ENCODE measurements around the gene HEBP2. TPM values are rescaled to one million over a fixed set of nuclear protein-coding genes. Genes with fewer than 3 reads are reported as not detected.

The HEBP2 gene
- total and polyA plus RNA-seq, 5 donors from 2014 or later: 57.5 to 115 (median 67.8) TPM

- H3K36me3 Mint-ChIP-seq: no peaks in the 10 kb centered on the region
- DNase-seq (no peak), ATAC-seq (ENCODE audit: low read depth in 2 of 2) (no peak)
- no peaks in the 10 kb centered on the region for H3K4me1 Mint-ChIP-seq
- Histone ChIP-seq H3K36me3 (ENCODE audit: control insufficient read depth, insufficient read depth, low read length) (no peaks in the 10 kb centered on the region), H3K27ac (ENCODE audit: insufficient read depth, low read length, poor library complexity, severe bottlenecking) (no peak overlapping the region), H3K27me3 (ENCODE audit: control insufficient read depth, insufficient read depth, low read length) (peaks cover 3% of the 10 kb centered on the region), H3K4me1 (ENCODE audit: control insufficient read depth, insufficient read depth, low read length, poor library complexity, severe bottlenecking) (no peaks in the 10 kb centered on the region), H3K4me3 (ENCODE audit: low read depth, low read length) (no peak overlapping the region), H3K9me3 (ENCODE audit: control insufficient read depth in 2 of 2, low read length in 2 of 2) (no peaks in the 10 kb centered on the region)
- H3K9me3 Mint-ChIP-seq: no peaks in the 10 kb centered on the region
- no peak overlapping the region for H3K27ac Mint-ChIP-seq
- peaks cover 20% of the 10 kb centered on the region for H3K27me3 Mint-ChIP-seq
- H3K4me3 Mint-ChIP-seq: no peak overlapping the region
Measured at GRCh38 chr6:138374230-138374629, 29.8 kb upstream of the HEBP2 start.

GRCh38 chr6:138374815-138375214 is 29.2 kb upstream of the HEBP2 start:
- ATAC-seq (ENCODE audit: low read depth in 2 of 2) (no peak), DNase-seq (no peak)
- no peak overlapping the region for H3K27ac Mint-ChIP-seq
- H3K9me3 Mint-ChIP-seq: no peaks in the 10 kb centered on the region
- Histone ChIP-seq H3K36me3 (ENCODE audit: control insufficient read depth, insufficient read depth, low read length) (no peaks in the 10 kb centered on the region), H3K27me3 (ENCODE audit: control insufficient read depth, insufficient read depth, low read length) (peaks cover 3% of the 10 kb centered on the region), H3K4me1 (ENCODE audit: control insufficient read depth, insufficient read depth, low read length, poor library complexity, severe bottlenecking) (no peaks in the 10 kb centered on the region), H3K4me3 (ENCODE audit: low read depth, low read length) (no peak overlapping the region), H3K9me3 (ENCODE audit: control insufficient read depth in 2 of 2, low read length in 2 of 2) (no peaks in the 10 kb centered on the region), H3K27ac (ENCODE audit: insufficient read depth, low read length, poor library complexity, severe bottlenecking) (no peak overlapping the region)
- H3K36me3 Mint-ChIP-seq: no peaks in the 10 kb centered on the region
- no peak overlapping the region for H3K4me3 Mint-ChIP-seq
- peaks cover 20% of the 10 kb centered on the region for H3K27me3 Mint-ChIP-seq
- no peaks in the 10 kb centered on the region for H3K4me1 Mint-ChIP-seq

- Mint-ChIP-seq H3K27ac (no peak overlapping the region), H3K36me3 (no peaks in the 10 kb centered on the region), H3K27me3 (peaks cover 21% of the 10 kb centered on the region), H3K4me3 (no peak overlapping the region), H3K9me3 (no peaks in the 10 kb centered on the region), H3K4me1 (no peaks in the 10 kb centered on the region)
- H3K9me3 ChIP-seq (ENCODE audit: control insufficient read depth in 2 of 2, low read length in 2 of 2): no peaks in the 10 kb centered on the region
- H3K36me3 ChIP-seq (ENCODE audit: control insufficient read depth, insufficient read depth, low read length): no peaks in the 10 kb centered on the region
- DNase-seq (no peak), ATAC-seq (ENCODE audit: low read depth in 2 of 2) (no peak)
- no peak overlapping the region for H3K27ac ChIP-seq (ENCODE audit: insufficient read depth, low read length, poor library complexity, severe bottlenecking)
- no peaks in the 10 kb centered on the region for H3K4me1 ChIP-seq (ENCODE audit: control insufficient read depth, insufficient read depth, low read length, poor library complexity, severe bottlenecking)
- peaks cover 3% of the 10 kb centered on the region for H3K27me3 ChIP-seq (ENCODE audit: control insufficient read depth, insufficient read depth, low read length)
- no peak overlapping the region for H3K4me3 ChIP-seq (ENCODE audit: low read depth, low read length)
Measured at GRCh38 chr6:138377042-138377441, 27.0 kb upstream of the HEBP2 start.

DNA sequence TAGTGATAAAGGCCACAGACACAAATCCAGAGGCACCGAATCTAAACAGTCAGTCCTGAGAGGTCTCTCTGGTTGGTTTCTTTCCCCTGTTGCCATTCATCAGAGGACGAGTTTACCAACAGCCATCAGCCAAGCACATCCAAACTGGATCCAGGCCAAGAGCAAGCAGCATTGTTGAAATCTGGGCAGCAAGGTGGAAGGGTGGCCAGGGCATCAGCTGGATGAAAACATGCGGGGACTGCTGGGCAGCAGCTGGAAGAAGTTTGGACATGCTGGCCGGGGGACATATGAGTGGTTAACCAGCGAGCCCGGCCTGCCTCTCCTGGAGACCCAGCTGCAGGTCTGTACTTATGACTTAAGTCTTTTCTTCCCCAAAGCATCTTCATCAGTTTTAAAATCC is 26.2 kb upstream of the HEBP2 start, which contains the start of gene SMIM28:
Gene SMIM28, plus strand, starts transcription at position 62 of the 400 bp plus-strand sequence. Its CDS starts 168 bp downstream, at position 230.
- H3K36me3 ChIP-seq (ENCODE audit: control insufficient read depth, insufficient read depth, low read length): no peaks in the 10 kb centered on the region
- Mint-ChIP-seq H3K9me3 (peaks cover 0 to 2% (median 0%) of the 10 kb centered on the region in 7 donors), H3K4me3 (peak within 1 kb of the TSS in 1 of 4 donors; percentile 30), H3K27me3 (peaks cover 24% of the 10 kb centered on the region), H3K4me1 (no peaks in the 10 kb centered on the region), H3K36me3 (no peaks in the 10 kb centered on the region), H3K27ac (no peak within 1 kb of the TSS)
- no peak for ATAC-seq (ENCODE audit: low read depth in 2 of 2)
- H3K27me3 ChIP-seq (ENCODE audit: control insufficient read depth, insufficient read depth, low read length): peaks cover 3% of the 10 kb centered on the region
- H3K27ac ChIP-seq (ENCODE audit: insufficient read depth, low read length, poor library complexity, severe bottlenecking): no peak within 1 kb of the TSS
- H3K4me3 ChIP-seq (ENCODE audit: low read depth, low read length): no peak within 1 kb of the TSS
- DNase-seq: no peak
- no peaks in the 10 kb centered on the region for H3K9me3 ChIP-seq (ENCODE audit: control insufficient read depth in 2 of 2, low read length in 2 of 2)
- H3K4me1 ChIP-seq (ENCODE audit: control insufficient read depth, insufficient read depth, low read length, poor library complexity, severe bottlenecking): no peaks in the 10 kb centered on the region

DNA sequence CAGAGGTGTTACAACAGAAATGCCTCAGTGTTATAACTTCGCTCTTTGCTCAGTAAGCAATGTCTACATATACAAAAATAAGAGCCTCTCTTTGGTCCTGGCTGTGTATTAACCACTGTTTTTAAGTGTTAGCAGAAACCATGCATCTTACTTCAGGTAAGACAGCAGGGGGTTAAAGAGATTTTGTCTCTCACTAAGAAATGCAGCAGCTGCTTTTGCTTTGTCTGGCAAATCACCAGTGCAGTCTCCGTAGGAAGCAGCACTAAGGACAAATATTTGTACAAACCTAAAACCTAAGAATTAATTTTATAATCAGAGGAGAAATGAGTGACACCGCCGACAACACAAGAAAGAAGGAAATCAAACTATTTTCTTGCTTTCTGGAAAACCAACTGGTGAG is 25.6 kb upstream of the HEBP2 start:
- Histone ChIP-seq H3K36me3 (ENCODE audit: control insufficient read depth, insufficient read depth, low read length) (no peaks in the 10 kb centered on the region), H3K27ac (ENCODE audit: insufficient read depth, low read length, poor library complexity, severe bottlenecking) (no peak overlapping the region), H3K4me3 (ENCODE audit: low read depth, low read length) (no peak overlapping the region), H3K4me1 (ENCODE audit: control insufficient read depth, insufficient read depth, low read length, poor library complexity, severe bottlenecking) (no peaks in the 10 kb centered on the region), H3K27me3 (ENCODE audit: control insufficient read depth, insufficient read depth, low read length) (peaks cover 3% of the 10 kb centered on the region), H3K9me3 (ENCODE audit: control insufficient read depth in 2 of 2, low read length in 2 of 2) (no peaks in the 10 kb centered on the region)
- Mint-ChIP-seq H3K27ac (no peak overlapping the region), H3K4me1 (no peaks in the 10 kb centered on the region), H3K36me3 (no peaks in the 10 kb centered on the region), H3K27me3 (peaks cover 29% of the 10 kb centered on the region), H3K4me3 (no peak overlapping the region), H3K9me3 (peaks cover 0 to 2% (median 0%) of the 10 kb centered on the region in 7 donors)
- ATAC-seq (ENCODE audit: low read depth in 2 of 2) (no peak), DNase-seq (no peak)

DNA sequence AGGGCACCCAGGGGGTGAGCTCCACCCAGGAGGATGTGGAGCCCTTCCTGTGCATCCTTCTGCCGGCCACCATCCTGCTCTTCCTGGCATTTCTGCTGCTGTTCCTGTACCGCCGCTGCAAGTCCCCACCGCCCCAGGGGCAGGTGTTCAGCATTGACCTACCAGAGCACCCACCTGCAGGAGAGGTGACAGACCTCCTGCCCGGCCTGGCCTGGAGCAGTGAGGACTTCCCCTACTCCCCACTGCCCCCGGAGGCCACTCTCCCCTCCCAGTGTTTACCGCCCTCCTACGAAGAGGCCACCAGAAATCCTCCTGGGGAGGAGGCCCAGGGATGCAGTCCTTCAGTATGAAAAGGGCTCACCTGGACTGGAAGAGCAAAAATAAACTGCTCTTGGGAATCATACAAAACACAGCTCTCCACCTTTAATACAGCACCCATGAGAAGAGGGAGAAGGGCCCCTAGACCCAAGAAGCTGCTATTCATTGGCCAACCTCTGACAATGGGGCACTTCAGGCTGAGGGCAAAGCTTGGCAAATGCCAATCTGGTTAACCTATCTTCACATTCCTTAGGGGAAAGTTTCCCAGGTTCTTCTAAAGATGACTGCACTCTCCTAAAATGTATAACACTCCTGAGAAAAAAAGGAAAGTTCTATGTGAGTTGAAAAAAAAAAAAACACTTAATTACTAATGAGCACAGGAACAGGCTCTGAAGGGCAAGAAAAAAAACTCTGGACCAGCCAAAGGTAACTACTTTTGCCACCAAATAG is 21.3 kb upstream of the HEBP2 start:
- no peak for ATAC-seq (ENCODE audit: low read depth in 2 of 2)
- H3K9me3 Mint-ChIP-seq: peaks cover 0 to 2% (median 0%) of the 10 kb centered on the region in 7 donors
- peaks cover 34% of the 10 kb centered on the region for H3K27me3 Mint-ChIP-seq
- no peaks in the 10 kb centered on the region for H3K4me1 Mint-ChIP-seq
- Histone ChIP-seq H3K36me3 (ENCODE audit: control insufficient read depth, insufficient read depth, low read length) (no peaks in the 10 kb centered on the region), H3K4me1 (ENCODE audit: control insufficient read depth, insufficient read depth, low read length, poor library complexity, severe bottlenecking) (no peaks in the 10 kb centered on the region), H3K27ac (ENCODE audit: insufficient read depth, low read length, poor library complexity, severe bottlenecking) (no peak overlapping the region), H3K4me3 (ENCODE audit: low read depth, low read length) (no peak overlapping the region), H3K9me3 (ENCODE audit: control insufficient read depth in 2 of 2, low read length in 2 of 2) (no peaks in the 10 kb centered on the region), H3K27me3 (ENCODE audit: control insufficient read depth, insufficient read depth, low read length) (no peaks in the 10 kb centered on the region)
- no peak for DNase-seq
- H3K36me3 Mint-ChIP-seq: no peaks in the 10 kb centered on the region
- H3K4me3 Mint-ChIP-seq: no peak overlapping the region
- no peak overlapping the region for H3K27ac Mint-ChIP-seq

- Mint-ChIP-seq H3K27ac (no peak overlapping the region), H3K4me1 (no peaks in the 10 kb centered on the region), H3K4me3 (peak overlapping the region in 1 of 4 donors; percentile 39), H3K9me3 (peaks cover 0 to 2% (median 0%) of the 10 kb centered on the region in 7 donors), H3K27me3 (peaks cover 38% of the 10 kb centered on the region), H3K36me3 (no peaks in the 10 kb centered on the region)
- Histone ChIP-seq H3K9me3 (ENCODE audit: control insufficient read depth in 2 of 2, low read length in 2 of 2) (no peaks in the 10 kb centered on the region), H3K27me3 (ENCODE audit: control insufficient read depth, insufficient read depth, low read length) (no peaks in the 10 kb centered on the region), H3K4me1 (ENCODE audit: control insufficient read depth, insufficient read depth, low read length, poor library complexity, severe bottlenecking) (no peaks in the 10 kb centered on the region), H3K4me3 (ENCODE audit: low read depth, low read length) (no peak overlapping the region), H3K36me3 (ENCODE audit: control insufficient read depth, insufficient read depth, low read length) (no peaks in the 10 kb centered on the region), H3K27ac (ENCODE audit: insufficient read depth, low read length, poor library complexity, severe bottlenecking) (no peak overlapping the region)
- DNase-seq (no peak), ATAC-seq (ENCODE audit: low read depth in 2 of 2) (no peak)
Measured at GRCh38 chr6:138383776-138384175, 20.2 kb upstream of the HEBP2 start.

GRCh38 chr6:138386897-138387296 is 17.1 kb upstream of the HEBP2 start:
- no peak overlapping the region for H3K27ac Mint-ChIP-seq
- no peak for DNase-seq

More at GRCh38 chr6:138386897-138387296, 17.1 kb upstream of the HEBP2 start:
- H3K4me3 Mint-ChIP-seq: no peak overlapping the region
- peaks cover 0 to 2% (median 0%) of the 10 kb centered on the region in 7 donors for H3K9me3 Mint-ChIP-seq
- H3K27me3 Mint-ChIP-seq: peaks cover 51% of the 10 kb centered on the region
- no peaks in the 10 kb centered on the region for H3K4me1 Mint-ChIP-seq
- ATAC-seq (ENCODE audit: low read depth in 2 of 2): no peak
- Histone ChIP-seq H3K36me3 (ENCODE audit: control insufficient read depth, insufficient read depth, low read length) (no peaks in the 10 kb centered on the region), H3K9me3 (ENCODE audit: control insufficient read depth in 2 of 2, low read length in 2 of 2) (no peaks in the 10 kb centered on the region), H3K4me3 (ENCODE audit: low read depth, low read length) (no peak overlapping the region), H3K27ac (ENCODE audit: insufficient read depth, low read length, poor library complexity, severe bottlenecking) (no peak overlapping the region), H3K4me1 (ENCODE audit: control insufficient read depth, insufficient read depth, low read length, poor library complexity, severe bottlenecking) (no peaks in the 10 kb centered on the region), H3K27me3 (ENCODE audit: control insufficient read depth, insufficient read depth, low read length) (no peaks in the 10 kb centered on the region)
- no peaks in the 10 kb centered on the region for H3K36me3 Mint-ChIP-seq
